ENCODE data around the gene LMBRD1. TPM values are rescaled to one million over a fixed set of nuclear protein-coding genes. Genes with fewer than 3 reads are reported as not detected.

LMBRD1 gene
- polyA plus RNA-seq, 2 of the 4 experiments (the other 2 are of a cell fraction), result 14.1 to 23.8 TPM

- Histone ChIP-seq H3K9me3 (no peaks in the 10 kb centered on the region), H3K4me1 (no peaks in the 10 kb centered on the region), H3K27ac (no peak overlapping the region), H3K4me3 (no peak overlapping the region), H3K4me2 (no peak overlapping the region)
- DNase-seq (ENCODE audit: low read depth in 1 of 2, low spot score in 1 of 2), result no peak
- TF ChIP-seq FOXS1 (CRISPR knock-in tag; IDR thresholded peaks at IDR 0.05), result no peak
- no peak for TF ChIP-seq JUNB (IDR thresholded peaks at IDR 0.05)
- no peak for TF ChIP-seq HEYL (CRISPR knock-in tag; IDR thresholded peaks at IDR 0.05)
- TF ChIP-seq POLR2A (IDR thresholded peaks at IDR 0.05; ENCODE audit: low read length), result no peak
- TF ChIP-seq MAFK (IDR thresholded peaks at IDR 0.05; ENCODE audit: partially characterized antibody), result no peak
- TF ChIP-seq, protein P1, sequence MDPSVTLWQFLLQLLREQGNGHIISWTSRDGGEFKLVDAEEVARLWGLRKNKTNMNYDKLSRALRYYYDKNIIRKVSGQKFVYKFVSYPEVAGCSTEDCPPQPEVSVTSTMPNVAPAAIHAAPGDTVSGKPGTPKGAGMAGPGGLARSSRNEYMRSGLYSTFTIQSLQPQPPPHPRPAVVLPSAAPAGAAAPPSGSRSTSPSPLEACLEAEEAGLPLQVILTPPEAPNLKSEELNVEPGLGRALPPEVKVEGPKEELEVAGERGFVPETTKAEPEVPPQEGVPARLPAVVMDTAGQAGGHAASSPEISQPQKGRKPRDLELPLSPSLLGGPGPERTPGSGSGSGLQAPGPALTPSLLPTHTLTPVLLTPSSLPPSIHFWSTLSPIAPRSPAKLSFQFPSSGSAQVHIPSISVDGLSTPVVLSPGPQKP (IDR thresholded peaks at IDR 0.05; ENCODE audit: low read depth, low read length), result no peak
- TF ChIP-seq FOSB (CRISPR knock-in tag; IDR thresholded peaks at IDR 0.05), result no peak
- TF ChIP-seq, protein P2, sequence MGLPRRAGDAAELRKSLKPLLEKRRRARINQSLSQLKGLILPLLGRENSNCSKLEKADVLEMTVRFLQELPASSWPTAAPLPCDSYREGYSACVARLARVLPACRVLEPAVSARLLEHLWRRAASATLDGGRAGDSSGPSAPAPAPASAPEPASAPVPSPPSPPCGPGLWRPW (IDR thresholded peaks at IDR 0.05), result no peak
- no peak for TF ChIP-seq HOXB5 (CRISPR knock-in tag; IDR thresholded peaks at IDR 0.05)
- TF ChIP-seq REST (IDR thresholded peaks at IDR 0.05), result no peak
- TF ChIP-seq RARB (CRISPR knock-in tag; IDR thresholded peaks at IDR 0.05), result no peak
- TF ChIP-seq ZSCAN20 (CRISPR knock-in tag; IDR thresholded peaks at IDR 0.05), result no peak
- TF ChIP-seq BHLHE40 (IDR thresholded peaks at IDR 0.05; ENCODE audit: low read depth, low read length), result no peak
- TF ChIP-seq HOXA7 (CRISPR knock-in tag; IDR thresholded peaks at IDR 0.05), result no peak
- no peak for TF ChIP-seq CHD2 (IDR thresholded peaks at IDR 0.05; ENCODE audit: low read length, partially characterized antibody)
- TF ChIP-seq TP53 (CRISPR knock-in tag; IDR thresholded peaks at IDR 0.05), result no peak
- TF ChIP-seq ATOH8 (CRISPR knock-in tag; IDR thresholded peaks at IDR 0.05; ENCODE audit: low read depth), result no peak
- ChIA-PET CTCF (no interaction called here), POLR2A (no interaction called here)
- FAIRE-seq, result no peak
- WGBS (ENCODE audit: missing lambda C conversion rate), result 55% methylated on average over 2 of the region's 2 CpGs
- no peak for ATAC-seq
Observed at GRCh38 chr6:69818223-69818930, 21.6 kb upstream of the LMBRD1 start.

- Histone ChIP-seq H3K4me3 (no peak overlapping the region), H3K4me2 (no peak overlapping the region), H3K27ac (no peak overlapping the region), H3K9me3 (no peaks in the 10 kb centered on the region), H3K4me1 (no peaks in the 10 kb centered on the region)
- ChIA-PET POLR2A (no interaction called here), CTCF (no interaction called here)
- no peak for FAIRE-seq
- no peak for ATAC-seq
- DNase-seq (ENCODE audit: low read depth in 1 of 2, low spot score in 1 of 2), result no peak
- TF ChIP-seq CHD4 (IDR thresholded peaks at IDR 0.05; ENCODE audit: borderline replicate concordance), result no peak
- no peak for TF ChIP-seq EHMT2 (IDR thresholded peaks at IDR 0.05; ENCODE audit: low read depth)
- no peak for TF ChIP-seq FOXS1 (CRISPR knock-in tag; IDR thresholded peaks at IDR 0.05)
- TF ChIP-seq MAZ (IDR thresholded peaks at IDR 0.05; ENCODE audit: borderline replicate concordance, low read depth, low read length), result no peak
- TF ChIP-seq ZSCAN20 (CRISPR knock-in tag; IDR thresholded peaks at IDR 0.05), result no peak
- TF ChIP-seq JUNB (IDR thresholded peaks at IDR 0.05), result no peak
- TF ChIP-seq CBX8 (IDR thresholded peaks at IDR 0.05), result no peak
- no peak for TF ChIP-seq FOSL2 (IDR thresholded peaks at IDR 0.05)
- no peak for TF ChIP-seq FOSL2 (CRISPR knock-in tag; IDR thresholded peaks at IDR 0.05)
- no peak for TF ChIP-seq ZC3H11A (IDR thresholded peaks at IDR 0.05)
- TF ChIP-seq BHLHE40 (IDR thresholded peaks at IDR 0.05; ENCODE audit: low read depth, low read length), result no peak
- no peak for TF ChIP-seq ESRRA (IDR thresholded peaks at IDR 0.05; ENCODE audit: borderline replicate concordance, low read length)
- no peak for TF ChIP-seq HEYL (CRISPR knock-in tag; IDR thresholded peaks at IDR 0.05)
- TF ChIP-seq, protein P2 (IDR thresholded peaks at IDR 0.05), result no peak
- TF ChIP-seq, protein P3, sequence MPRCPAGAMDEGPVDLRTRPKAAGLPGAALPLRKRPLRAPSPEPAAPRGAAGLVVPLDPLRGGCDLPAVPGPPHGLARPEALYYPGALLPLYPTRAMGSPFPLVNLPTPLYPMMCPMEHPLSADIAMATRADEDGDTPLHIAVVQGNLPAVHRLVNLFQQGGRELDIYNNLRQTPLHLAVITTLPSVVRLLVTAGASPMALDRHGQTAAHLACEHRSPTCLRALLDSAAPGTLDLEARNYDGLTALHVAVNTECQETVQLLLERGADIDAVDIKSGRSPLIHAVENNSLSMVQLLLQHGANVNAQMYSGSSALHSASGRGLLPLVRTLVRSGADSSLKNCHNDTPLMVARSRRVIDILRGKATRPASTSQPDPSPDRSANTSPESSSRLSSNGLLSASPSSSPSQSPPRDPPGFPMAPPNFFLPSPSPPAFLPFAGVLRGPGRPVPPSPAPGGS (IDR thresholded peaks at IDR 0.05), result no peak
- TF ChIP-seq, protein P4, sequence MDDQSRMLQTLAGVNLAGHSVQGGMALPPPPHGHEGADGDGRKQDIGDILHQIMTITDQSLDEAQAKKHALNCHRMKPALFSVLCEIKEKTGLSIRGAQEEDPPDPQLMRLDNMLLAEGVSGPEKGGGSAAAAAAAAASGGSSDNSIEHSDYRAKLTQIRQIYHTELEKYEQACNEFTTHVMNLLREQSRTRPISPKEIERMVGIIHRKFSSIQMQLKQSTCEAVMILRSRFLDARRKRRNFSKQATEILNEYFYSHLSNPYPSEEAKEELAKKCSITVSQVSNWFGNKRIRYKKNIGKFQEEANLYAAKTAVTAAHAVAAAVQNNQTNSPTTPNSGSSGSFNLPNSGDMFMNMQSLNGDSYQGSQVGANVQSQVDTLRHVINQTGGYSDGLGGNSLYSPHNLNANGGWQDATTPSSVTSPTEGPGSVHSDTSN (IDR thresholded peaks at IDR 0.05), result no peak
- no peak for TF ChIP-seq MAFK (IDR thresholded peaks at IDR 0.05; ENCODE audit: partially characterized antibody)
- no peak for TF ChIP-seq PHF8 (IDR thresholded peaks at IDR 0.05; ENCODE audit: borderline replicate concordance, low read depth)
- TF ChIP-seq ATOH8 (CRISPR knock-in tag; IDR thresholded peaks at IDR 0.05; ENCODE audit: low read depth), result no peak
Observed at GRCh38 chr6:69817358-69817757, 20.5 kb upstream of the LMBRD1 start.
